GM20000 (cell line): ENCODE data around the gene LIN37.

Experiments
- DNase-seq: peaks from one replicate; pipeline ENCODE4 v3.0.0; 2012; ENCODE audit warnings: low spot score
- TF ChIP-seq, protein P1 (sequence below): IDR thresholded peaks from 2 replicates; pipeline ENCODE4 v1.5.1; 2012; ENCODE audit warnings: mild to moderate bottlenecking, control low read depth; ENCODE audit errors: extremely low read depth, missing control alignments

The LIN37 gene

DNA sequence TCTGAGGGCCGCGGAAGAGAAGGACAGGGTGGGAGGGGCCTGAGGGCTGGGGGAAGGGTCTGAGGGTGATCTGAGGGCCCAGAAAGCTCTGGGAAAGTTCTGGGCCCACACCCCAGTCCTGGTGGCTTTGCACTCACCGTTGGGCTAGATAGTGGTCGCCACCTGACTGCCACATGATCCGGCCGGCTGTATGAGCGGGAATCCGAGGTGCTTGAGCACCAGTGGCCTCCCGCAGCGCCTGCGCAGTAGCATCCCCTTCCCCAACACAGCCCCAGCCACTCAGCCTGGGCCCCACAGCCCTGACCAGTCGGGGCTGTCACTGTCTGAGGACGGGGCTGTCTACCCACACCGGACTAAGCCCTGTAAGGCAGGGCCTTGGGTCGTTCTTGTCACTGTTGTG, 49.3 kb downstream of the LIN37 start:
- TF ChIP-seq, protein P1, sequence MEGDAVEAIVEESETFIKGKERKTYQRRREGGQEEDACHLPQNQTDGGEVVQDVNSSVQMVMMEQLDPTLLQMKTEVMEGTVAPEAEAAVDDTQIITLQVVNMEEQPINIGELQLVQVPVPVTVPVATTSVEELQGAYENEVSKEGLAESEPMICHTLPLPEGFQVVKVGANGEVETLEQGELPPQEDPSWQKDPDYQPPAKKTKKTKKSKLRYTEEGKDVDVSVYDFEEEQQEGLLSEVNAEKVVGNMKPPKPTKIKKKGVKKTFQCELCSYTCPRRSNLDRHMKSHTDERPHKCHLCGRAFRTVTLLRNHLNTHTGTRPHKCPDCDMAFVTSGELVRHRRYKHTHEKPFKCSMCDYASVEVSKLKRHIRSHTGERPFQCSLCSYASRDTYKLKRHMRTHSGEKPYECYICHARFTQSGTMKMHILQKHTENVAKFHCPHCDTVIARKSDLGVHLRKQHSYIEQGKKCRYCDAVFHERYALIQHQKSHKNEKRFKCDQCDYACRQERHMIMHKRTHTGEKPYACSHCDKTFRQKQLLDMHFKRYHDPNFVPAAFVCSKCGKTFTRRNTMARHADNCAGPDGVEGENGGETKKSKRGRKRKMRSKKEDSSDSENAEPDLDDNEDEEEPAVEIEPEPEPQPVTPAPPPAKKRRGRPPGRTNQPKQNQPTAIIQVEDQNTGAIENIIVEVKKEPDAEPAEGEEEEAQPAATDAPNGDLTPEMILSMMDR, result no peak
- no peak for DNase-seq

DNA sequence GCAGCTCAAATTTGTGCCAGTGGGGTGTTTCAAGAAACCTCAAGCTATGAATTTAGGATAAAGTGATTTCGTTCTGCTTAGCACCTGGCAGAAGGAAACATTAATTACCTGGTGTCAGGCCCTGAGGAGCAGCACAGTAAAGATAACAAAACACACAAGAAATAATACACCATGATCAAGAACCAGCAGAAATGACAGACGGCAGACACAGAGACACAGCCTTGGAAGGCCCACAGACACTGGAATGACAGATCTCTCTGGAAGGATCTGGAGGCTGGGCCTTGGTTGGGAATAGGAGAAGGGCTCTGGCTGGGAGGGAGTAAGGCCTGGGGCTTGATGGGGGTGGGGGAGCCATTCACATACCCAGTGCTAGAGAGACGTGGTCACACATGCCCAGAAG, 53.5 kb downstream of the LIN37 start:
- TF ChIP-seq, protein P1, result no peak
- DNase-seq, result no peak
